GM21526 (cell line): Measurements from ENCODE around the gene IDH1.
"Not testable (repeated sequence)": the region's sequence is repeated elsewhere in the genome, so short reads cannot be mapped to it uniquely, and the experiment has no call there.

Experiments
- ATAC-seq: cut with Tn5 transposase; IDR thresholded peaks from one replicate; pipeline ENCODE4 v1.9.1; 2021; ENCODE audit warnings: moderate library complexity; ENCODE audit not compliant: unreplicated experiment, low FRiP score

IDH1 gene

DNA sequence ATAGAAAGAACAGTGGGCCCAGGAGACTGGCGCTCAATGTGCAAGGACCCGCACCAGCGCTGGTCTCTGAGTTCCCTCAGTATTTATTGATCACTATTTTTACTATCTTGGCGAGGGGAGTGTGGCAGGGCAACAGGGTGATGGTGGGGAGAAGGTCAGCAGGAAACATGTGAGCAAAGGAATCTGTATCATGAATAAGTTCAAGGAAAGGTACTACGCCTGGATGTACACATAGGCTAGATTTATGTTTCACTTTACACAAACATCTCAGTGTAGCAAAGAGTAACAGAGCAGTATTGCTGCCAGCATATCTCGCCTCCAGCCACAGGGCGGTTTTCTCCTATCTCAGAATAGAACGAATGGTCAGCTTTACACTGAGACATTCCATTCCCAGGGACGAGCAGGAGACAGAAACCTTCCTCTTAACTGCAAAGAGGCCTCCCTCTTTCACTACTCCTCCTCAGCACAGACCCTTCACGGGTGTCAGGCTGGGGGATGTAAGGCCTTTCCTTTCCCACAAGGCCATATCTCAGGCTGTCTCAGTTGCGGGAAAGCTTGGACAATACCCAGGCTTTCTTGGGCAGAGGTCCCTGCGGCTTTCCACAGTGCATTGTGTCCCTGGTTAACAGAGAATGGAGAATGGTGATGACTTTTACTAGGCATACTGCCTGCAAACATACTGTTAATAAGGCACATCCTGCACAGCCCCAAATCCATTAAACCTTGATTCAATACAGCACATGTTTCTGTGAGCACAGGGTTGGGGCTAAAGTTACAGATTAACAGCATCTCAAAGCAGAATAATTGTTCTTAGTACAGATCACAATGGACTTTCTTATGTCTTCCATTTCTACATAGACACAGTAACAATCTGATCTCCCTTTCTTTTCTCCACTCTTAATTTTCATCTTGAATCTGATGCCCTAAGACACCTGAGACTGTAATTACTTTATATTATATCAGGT lies 2.3 kb upstream of the IDH1 start:
- ATAC-seq, result not testable (repeated sequence)

DNA sequence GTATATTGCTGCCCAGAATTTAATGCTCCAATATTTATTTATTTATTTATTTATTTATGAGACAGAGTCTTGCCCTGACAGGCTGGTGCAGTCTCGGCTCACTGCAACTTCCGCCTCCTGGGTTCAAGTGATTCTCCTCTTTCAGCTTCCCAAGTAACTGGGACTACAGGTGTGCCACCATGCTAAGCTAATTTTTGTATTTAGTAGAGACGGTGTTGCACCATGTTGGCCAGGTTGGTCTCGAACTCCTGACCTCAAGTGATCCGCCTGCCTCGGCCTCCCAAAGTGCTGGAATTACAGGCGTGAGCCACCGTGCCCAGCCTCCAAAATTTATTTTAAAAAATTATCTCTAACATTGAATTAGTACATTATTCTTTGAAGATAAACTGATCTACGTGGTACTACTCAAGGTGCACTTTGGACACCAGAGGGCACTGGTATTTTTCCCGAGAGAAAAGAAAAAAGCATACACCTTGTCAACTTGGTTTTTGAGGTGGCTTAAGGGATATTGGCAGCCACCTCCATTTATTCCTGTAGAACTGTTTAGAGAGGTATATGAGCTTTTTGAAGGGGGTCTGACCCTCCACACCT lies 1.4 kb upstream of the IDH1 start:
- no peak for ATAC-seq

DNA sequence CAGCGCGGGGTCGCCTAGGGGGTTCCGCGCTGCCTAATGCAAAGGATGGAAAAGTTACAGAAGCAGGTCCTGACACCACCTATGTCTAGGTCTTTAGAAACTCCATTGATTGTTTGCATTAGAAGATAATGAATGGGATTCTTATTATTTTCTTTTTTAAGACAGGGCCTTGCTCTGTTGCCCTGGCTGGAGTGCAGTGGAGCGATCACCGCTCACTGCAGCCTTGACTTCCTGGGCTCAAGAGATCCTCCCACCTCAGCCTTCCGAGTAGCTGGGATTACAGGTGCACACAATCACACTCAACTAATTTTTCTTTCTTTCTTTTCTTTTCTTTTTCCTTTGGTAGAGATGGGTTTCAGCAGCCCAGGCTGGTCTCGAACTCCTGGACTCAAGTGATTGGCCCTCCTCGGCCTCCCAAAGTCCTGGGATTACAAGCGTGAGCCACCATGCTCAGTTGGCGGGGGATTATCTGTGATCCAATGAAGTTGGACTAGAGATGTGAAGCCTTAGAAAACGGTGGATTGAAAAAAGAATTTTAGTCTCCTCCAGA lies 761 bp upstream of the IDH1 start:
- ATAC-seq, result peak; percentile 19

DNA sequence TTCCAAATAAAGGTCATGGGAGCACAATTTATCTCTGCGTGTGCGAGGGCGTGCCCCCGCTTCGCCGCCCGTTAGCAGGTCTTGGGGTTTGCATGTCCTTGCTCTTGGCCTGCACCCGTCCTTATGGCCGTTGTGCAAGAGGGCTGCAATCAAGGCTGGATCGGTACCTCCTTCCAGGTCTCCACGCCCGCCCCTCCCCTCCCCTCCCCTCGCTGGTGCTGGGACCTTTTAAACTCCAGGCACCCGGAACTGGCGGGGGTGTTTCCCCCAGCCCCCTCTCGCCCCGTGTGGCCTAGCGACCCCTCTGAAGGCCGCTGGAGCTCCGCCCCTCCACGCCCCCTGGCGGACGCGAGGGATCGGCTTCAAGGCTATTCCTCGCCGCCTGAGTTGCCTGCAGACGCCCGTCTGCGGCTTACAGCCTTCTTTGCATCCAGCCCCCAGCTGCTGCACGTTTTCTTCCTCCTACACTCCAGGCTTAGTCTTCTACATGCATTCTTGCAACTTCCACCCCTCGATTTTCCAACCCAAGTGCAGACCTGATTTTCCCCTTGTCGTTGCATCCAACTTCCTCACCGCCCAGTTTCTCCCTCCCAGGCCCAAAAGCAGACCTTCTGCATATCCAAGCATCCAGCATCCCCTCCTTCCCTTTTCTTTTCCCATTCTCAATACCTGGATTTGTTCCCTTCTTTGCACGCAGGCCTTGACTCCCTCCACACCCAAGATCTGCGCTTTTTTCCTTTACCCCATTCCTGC lies 577 bp downstream of the IDH1 start:
- ATAC-seq, result peak; percentile 79

DNA sequence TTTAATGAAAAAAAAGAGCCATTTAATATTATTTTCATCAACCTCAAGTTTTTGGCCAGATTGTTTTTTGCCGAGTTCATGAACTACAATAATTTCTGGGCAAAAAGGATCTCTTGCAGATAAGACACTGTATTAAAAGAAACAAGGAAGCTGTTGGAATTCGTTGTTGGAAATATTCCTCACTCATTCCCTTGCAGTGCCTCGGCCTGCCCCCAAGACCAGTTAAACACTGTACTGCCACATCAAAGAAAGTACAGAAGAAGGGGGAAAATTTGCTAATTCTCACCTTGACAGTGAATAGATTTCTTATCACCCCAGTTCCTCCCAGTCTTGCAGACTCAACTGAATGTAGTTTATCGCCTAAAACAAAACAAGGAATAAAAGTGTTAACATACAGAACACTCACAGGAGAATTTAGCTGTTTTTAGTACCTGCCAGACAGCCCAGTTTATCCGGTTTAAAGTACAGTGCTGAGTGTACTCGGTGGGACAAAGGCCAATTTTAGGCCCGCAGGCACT lies 1.2 kb downstream of the IDH1 start:
- ATAC-seq, result no peak

DNA sequence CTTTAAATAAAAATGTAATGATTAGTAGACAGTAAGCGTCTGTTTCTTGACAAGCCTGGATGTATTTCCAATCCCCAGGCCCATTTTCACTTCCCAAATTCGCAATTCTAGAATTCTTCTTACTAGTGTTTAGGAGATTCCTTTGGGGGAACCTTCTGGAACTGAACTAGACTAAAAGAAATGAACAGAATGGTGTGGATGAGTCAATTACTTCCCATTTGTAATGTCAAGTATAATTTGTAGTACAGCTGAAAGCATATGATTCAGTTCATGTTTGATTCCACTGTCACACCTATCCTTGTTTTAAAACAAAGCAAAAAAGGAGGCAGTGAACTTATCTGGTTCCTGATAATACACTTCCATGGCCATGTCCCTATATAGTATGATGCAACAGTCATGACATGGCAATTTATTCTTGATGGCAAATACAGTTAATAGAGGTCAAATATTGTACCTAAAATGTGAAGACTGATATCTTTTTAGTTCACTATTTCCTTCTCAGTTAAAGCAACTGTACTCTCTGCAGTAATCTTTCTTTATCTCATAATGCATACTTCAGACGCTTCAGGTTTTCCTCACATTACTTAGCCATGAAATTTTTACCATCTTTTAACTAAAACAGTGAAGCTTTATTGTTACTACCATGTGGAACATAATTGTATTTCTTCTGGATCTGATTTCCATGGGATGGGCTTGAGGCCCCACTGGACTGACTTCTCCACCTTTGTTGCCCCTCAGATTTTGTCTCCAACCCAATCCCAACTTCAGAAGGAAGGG lies 2.0 kb downstream of the IDH1 start:
- no peak for ATAC-seq

DNA sequence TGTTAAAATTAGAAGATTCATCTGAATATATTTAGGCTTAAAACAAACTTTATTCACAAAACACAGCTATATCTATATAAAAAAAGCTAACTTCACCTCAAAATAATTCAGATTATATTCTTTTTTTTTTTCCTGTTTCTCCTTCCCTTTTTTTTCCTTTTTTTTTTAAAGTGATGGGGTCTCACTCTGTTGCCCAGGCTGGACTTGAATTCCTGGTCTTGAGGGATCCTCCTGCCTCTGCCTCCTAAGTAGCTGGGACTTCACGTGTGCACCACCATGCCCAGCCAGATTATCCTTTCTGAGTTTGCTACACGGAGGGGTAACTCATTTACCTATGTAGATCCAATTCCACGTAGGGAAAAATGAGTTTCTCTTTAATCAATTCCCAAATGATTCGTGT lies 3.8 kb downstream of the IDH1 start:
- ATAC-seq, result no peak

DNA sequence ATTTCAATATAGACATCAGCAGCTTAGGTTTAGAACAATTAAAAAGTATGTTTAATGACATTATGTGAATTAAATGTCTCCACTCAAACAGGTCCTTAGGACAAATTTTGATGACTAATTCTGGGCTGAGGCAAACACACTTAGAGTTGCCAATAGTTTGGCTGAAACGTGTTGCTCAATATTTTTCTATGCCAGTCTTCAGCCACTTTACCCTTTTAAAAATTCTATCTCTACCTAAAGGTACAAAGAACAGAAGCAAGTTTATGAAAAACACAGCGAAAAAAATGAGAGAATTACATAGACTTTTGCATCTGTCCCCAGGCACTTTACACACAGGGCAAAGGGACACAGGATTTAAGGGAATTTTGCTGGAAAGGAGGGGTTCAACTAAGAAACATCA lies 4.5 kb downstream of the IDH1 start:
- ATAC-seq, result no peak

DNA sequence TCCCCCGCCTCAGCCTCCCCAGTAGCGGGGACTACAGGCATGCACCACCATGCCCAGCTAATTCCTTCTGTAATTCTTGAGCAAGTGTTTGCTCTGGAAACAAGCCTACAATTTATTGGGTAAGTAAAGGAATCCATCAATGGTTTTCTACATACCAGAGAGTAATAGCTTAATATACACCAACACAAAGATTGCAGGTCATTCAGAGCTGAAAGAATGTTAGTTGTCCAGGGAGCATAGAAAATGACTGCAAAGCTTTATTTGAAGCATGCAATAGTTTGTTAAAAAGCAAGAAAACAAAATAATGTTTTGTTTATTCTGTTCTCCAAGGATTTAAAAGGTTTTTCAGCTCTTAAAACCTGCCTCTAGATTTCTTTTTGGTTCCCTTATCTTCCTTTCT lies 5.6 kb downstream of the IDH1 start:
- ATAC-seq, result no peak

DNA sequence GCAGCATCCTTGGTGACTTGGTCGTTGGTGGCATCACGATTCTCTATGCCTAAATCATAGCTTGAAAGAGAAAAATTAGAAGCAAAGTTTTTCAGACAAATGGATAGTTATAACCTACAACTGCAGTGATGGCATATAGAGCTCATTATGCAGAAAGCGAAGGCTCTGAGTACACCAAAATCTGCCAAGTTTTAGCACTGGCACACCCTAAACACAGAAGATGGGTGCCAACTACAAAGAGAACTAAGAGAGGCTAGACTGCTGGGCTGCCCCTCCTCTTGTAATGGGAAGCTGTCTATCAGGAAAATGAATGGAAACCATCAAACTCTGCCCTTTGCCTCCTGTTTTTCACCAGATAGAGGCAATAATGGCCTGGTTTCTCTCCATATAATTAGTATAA lies 6.3 kb downstream of the IDH1 start:
- no peak for ATAC-seq

DNA sequence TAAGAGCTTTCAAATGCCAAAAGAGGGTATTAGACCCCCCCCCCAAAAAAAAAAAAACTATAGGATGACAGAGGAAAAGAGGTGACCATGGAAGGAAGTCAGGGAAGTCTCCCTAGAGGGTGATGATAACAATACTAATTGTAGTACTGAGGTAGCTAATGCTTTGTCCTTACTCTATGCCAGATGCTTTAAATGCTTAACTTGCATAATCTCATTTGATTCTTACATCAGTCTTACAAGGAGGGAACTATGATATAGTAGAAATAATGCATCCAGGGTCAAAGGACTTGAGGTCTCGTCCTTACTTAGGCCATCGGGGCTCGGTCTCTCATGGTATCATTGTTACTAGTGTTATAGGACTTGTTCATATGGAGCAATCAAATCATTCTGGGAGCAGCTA lies 9.1 kb downstream of the IDH1 start:
- ATAC-seq, result no peak

DNA sequence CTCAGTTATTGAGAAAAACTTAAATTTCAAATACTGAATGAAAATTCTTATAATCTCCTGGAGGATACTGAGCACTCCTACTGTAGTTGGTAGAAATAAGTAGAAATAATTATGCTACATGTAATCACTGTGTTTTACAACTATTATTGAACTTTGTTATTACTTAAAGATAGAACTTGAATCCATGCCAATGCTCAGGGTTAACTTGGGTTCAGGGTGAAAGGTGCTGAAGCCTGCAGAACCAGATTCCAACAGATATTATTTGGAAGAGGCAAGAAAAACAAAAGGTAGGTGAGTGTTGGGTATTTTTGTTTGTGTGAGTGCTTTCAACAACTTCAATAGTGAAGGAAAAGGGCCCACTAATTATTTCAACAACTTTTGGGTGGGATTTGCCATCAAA lies 10.4 kb downstream of the IDH1 start:
- ATAC-seq, result no peak

DNA sequence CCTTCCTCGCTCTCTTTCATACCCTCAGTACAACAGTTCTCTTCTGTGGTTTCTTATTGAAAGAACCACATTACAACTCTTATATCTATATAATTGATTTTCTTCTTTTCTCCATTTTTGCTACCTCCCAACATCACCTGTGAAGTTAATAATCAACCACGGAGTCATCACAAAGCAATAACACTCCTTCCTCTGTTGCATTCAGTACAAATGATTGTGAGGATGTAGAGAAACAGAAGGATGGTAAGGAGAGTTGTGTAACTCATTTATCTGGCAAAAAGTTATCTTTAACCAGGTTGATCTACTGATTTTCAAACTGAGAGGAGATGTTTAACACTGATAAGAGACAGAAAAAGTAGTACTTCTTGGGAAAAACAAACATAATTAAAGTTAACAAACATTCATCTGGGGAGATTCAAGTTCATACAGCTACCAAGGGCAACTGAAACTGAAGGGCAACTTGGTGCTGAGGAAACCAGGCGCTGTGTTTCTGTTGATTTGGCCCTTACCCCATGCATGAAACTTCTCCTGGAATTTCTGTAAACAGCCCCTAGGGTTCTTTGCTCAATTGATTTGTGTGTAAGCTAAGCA lies 14.2 kb downstream of the IDH1 start:
- ATAC-seq, result no peak

DNA sequence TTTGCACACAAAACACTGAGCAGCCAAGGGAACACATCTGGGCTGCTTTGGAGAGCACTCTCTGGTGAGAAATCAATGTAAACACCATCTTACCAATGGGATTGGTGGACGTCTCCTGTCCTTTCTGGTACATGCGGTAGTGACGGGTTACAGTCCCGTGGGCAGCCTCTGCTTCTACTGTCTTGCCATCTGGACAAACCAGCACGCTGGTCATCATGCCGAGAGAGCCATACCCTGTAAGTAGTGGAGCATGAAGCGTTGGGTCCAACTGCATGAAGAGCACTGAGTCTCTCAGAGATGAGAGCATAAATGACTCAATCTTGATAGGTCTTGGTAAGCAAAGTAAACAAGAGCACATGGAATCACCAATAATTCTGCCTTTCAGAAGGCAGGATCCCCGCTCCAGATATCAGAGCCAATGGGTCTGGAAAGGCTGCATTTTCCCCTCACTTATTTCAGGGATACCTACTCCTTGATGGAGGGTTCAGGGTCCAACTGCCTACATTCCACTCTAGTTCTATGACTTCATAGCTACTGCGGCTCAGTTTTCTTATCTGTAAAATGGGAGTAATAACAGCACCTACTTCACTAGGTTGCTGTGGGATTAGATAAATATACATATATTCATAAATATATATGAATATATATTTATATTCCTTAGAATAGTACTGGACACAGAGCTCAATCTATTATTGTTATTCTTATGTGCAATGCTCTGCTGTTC lies 14.9 kb downstream of the IDH1 start:
- no peak for ATAC-seq

DNA sequence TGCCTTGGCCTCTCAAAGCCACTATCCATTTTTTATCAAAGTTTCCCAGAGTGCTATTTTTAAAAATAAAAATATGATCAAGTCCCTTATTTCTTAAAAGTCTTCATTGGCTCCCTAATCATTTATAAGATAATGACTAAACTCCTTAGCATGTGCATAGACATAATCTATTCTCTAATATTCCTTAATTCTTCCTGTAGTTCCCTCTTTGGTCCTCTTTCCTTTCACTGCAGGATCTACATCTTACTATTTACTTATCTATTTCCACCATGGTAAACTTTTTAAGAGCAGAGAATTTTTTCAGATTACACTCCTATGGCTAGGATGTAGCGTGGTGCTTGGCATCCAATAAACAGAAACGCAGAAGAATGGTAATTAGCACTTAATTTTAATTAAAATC lies 19.0 kb downstream of the IDH1 start:
- no peak for ATAC-seq

DNA sequence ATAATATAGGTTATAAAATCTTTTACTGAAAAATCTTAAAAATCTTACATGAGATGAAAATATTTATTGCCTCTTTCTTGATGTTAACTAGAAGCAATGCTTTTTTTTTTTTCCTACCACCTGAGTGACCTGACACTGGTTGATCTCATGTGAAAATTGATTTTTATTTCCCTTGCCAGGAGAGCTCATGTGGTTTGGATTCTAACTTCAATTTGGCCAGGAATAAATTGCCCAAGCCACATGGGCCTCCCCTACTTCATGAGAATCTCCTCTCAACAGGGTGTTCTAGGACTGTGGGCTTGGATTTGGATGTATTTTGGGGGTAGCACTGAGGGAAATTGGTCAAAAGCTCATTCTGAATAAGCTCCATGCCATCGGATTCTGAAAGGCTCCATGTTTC lies 20.1 kb downstream of the IDH1 start:
- no peak for ATAC-seq

DNA sequence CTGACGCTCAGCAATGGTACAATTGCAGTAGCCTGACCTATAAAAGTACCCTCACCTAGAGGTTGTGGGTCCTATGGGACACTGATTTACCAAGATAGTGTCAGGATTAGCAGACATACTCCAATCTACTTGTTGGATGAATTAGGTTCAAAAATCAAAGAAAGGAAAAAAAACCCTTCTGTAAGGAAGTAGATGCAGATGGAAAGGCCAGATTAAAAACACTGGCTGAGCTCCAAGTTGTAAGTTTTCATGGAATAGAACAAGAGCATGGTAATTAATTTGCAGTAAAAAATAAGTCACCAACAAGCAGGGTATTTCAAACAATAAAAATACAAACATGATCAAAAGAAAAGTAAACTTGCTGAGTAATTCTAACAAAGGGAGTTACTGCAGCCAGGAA lies 26.4 kb downstream of the IDH1 start:
- ATAC-seq, result no peak

DNA sequence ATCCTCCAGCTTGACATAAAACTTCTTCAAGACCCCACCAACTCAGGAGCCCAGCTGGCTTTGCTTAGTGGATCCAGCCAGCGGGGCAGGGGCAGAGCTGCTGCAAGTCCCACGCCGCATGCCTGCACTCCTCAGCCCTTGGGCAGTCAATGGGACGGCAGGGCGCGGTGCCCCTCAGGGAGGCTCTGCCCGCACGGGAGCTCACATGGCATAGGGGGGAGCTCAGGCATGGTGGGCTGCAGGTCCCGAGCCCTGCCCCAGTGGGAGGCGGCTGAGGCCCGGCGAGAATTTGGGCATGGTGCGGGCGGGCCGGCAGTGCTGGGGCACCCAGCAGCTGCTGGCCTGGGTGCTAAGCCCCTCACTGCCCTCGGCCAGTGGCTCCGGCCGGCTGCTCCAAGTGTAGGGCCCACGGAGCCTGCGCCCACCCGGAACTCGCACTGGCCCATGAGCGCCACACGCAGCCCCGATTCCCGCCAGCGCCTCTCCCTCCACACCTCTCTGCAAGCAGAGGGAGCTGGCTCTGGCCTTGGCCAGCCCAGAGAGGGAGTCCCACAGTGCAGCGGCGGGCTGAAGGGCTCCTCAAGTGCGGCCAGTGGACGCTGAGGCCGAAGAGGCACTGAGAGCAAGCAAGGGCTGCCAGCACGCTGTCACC lies 27.2 kb downstream of the IDH1 start:
- no peak for ATAC-seq

DNA sequence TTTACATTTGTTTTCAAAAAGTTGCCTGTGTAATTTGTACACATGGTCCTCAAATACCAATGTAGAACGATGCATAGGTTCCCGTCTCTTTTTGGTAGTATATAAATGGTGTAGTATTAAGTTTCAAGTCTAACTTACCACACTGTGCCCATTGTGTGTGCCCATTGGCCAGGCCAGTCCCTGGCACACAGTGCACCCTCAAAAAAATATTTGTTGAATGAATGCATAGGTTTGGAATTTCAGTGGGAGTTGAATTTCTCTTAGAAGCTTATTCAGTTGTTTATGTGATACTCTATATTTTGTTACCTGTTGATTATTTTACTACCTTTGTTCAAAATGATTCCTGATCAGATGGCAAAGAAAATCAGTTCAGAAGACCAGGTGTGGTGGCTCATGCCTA lies 30.1 kb downstream of the IDH1 start:
- ATAC-seq, result no peak
